ENCODE data around the gene WDFY4. TPM values are rescaled to one million over a fixed set of nuclear protein-coding genes. Genes with fewer than 3 reads are reported as not detected.

The WDFY4 gene
- polyA plus RNA-seq, 2 of the 4 experiments (the other 2 are of a cell fraction), result not detected

DNA sequence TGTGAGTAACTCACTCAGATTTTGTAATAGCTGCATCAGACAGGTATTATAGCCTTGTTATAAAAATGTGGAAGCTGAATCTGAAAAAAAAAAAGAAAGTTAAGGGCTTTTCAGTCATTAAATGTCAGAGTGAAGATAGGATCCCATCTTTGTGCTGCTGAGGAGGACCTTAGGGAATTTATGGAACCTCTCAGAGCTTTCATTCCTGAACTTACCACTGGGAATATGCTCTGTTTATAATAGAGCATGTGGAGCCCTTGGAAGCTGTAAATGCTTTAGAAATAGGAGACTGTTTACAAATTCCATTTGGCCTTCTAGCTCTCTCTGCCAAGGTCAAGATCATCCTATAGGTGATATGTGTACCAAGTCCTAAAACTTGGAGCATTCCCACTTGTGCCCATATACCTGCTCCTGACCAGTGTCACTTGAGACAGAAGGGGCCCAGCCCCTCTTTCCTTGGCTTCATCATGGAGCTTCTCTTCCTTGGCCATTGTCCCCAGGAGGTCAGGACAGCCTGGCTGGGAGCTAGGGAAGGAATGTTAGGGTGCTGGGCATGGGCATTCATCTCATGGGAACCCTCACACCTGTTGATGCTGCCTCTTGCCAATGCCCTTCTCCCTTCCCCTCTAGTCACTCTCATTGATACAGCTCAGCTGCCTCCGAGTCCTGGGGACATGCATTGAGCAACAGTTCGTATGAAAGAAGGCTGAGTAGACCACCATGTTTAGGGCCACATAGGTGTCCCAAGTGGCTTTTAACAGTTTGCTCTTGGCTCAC lies 149.7 kb downstream of the WDFY4 start:
- Histone ChIP-seq H3K4me3 (no peak overlapping the region), H3K27ac (no peak overlapping the region), H3K4me2 (no peak overlapping the region), H3K4me1 (no peaks in the 10 kb centered on the region), H3K9me3 (no peaks in the 10 kb centered on the region)
- 0% methylated on average over 2 of the region's 2 CpGs for WGBS (ENCODE audit: missing lambda C conversion rate)
- ChIA-PET POLR2A (no interaction called here), CTCF (no interaction called here)
- DNase-seq (ENCODE audit: low read depth in 1 of 2, low spot score in 1 of 2) (no peak), ATAC-seq (no peak), FAIRE-seq (no peak)
- TF ChIP-seq MAZ (IDR thresholded peaks at IDR 0.05; ENCODE audit: borderline replicate concordance, low read depth, low read length) (no peak), CHD4 (IDR thresholded peaks at IDR 0.05; ENCODE audit: borderline replicate concordance) (no peak), SMC3 (IDR thresholded peaks at IDR 0.05) (no peak)

DNA sequence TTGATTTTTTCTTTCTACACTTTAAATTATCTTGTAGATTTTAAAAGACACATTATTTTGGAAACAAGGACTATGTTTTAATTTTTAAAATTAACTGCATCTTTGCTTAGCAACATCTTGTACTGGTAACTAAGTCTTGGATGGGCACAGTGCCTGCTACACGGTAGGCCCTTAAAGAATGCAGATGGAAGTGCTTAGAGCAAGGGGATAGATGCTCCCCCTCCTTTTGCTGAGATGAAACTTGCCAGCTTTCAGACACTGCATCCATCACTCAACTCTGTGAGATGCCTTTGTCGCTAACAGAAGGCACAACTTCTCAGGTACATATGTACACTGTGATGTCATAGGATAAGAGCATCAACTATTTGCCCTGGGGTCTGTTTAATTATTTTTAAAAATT lies 151.1 kb downstream of the WDFY4 start:
- FAIRE-seq (no peak), DNase-seq (ENCODE audit: low read depth in 1 of 2, low spot score in 1 of 2) (no peak), ATAC-seq (no peak)
- H3K4me2 ChIP-seq, result no peak overlapping the region
- no peaks in the 10 kb centered on the region for H3K4me1 ChIP-seq
- POLR2A ChIA-PET, result no interaction called here
- no peaks in the 10 kb centered on the region for H3K9me3 ChIP-seq
- H3K27ac ChIP-seq, result no peak overlapping the region
- no peak for TF ChIP-seq MAZ (IDR thresholded peaks at IDR 0.05; ENCODE audit: borderline replicate concordance, low read depth, low read length)
- CTCF ChIA-PET, result no interaction called here
- no peak overlapping the region for H3K4me3 ChIP-seq
- WGBS (ENCODE audit: missing lambda C conversion rate), result 4% methylated on average over 2 of the region's 2 CpGs

DNA sequence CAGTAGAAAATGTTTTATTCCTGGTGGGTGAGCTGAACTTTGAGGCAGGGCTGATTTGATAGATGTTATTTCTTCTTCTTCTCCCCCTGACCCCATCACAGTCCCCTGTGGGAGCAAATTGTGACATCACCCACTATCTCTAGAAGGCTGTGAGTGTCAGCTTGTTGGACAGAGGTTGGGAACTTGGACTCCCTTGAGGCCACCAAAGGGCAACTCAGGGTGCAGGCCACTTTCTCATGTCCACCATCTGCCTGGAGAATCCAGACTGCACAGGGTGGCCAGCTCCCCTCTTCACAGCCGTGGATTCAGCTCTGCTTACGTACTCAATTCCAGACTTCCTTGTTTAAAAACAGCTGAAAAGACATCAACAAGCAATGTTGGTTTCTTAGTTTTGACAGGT lies 151.9 kb downstream of the WDFY4 start:
- ATAC-seq (no peak), DNase-seq (ENCODE audit: low read depth in 1 of 2, low spot score in 1 of 2) (no peak), FAIRE-seq (no peak)
- H3K27ac ChIP-seq, result no peak overlapping the region
- H3K4me3 ChIP-seq, result no peak overlapping the region
- TF ChIP-seq BHLHE40 (IDR thresholded peaks at IDR 0.05; ENCODE audit: low read depth, low read length), result no peak
- TF ChIP-seq ZNF302 (CRISPR knock-in tag; IDR thresholded peaks at IDR 0.05), result no peak
- no peak for TF ChIP-seq CBX2 (IDR thresholded peaks at IDR 0.05; ENCODE audit: borderline replicate concordance, low read depth)
- TF ChIP-seq CHD4 (IDR thresholded peaks at IDR 0.05; ENCODE audit: borderline replicate concordance), result no peak
- TF ChIP-seq HOXB13 (CRISPR knock-in tag; IDR thresholded peaks at IDR 0.05; ENCODE audit: low read depth), result no peak
- no peak for TF ChIP-seq EHF (CRISPR knock-in tag; IDR thresholded peaks at IDR 0.05)
- no peak for TF ChIP-seq EP300 (IDR thresholded peaks at IDR 0.05)
- TF ChIP-seq, protein P1, sequence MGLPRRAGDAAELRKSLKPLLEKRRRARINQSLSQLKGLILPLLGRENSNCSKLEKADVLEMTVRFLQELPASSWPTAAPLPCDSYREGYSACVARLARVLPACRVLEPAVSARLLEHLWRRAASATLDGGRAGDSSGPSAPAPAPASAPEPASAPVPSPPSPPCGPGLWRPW (IDR thresholded peaks at IDR 0.05), result no peak
- TF ChIP-seq SMC3 (IDR thresholded peaks at IDR 0.05), result no peak
- ChIA-PET CTCF (no interaction called here), POLR2A (no interaction called here)
- no peak overlapping the region for H3K4me2 ChIP-seq
- 30% methylated on average over 2 of the region's 2 CpGs for WGBS (ENCODE audit: missing lambda C conversion rate)
- H3K9me3 ChIP-seq, result no peaks in the 10 kb centered on the region
- no peaks in the 10 kb centered on the region for H3K4me1 ChIP-seq

DNA sequence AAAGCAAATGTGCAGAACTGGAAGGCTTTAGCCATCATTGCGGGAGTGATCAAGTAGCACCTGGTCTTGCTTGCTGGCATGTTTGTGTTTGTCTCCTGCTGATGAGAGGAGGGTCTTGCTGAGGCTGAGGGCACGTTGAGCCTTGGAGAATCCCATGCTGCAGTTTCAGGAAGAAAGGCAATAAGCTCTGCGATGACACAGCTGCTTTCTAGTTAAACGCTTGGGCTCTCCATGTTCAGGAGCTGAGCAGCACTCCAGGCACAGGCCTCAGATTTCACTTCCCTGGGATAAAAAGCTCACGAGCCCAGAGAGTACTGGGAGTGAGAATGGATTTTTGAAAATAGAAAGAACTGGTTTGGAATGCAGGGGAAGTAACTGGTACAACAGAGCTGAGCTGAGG lies 154.2 kb downstream of the WDFY4 start:
- Histone ChIP-seq H3K4me3 (no peak overlapping the region), H3K9me3 (no peaks in the 10 kb centered on the region), H3K4me2 (no peak overlapping the region), H3K27ac (no peak overlapping the region), H3K4me1 (no peaks in the 10 kb centered on the region)
- ChIA-PET POLR2A (no interaction called here), CTCF (no interaction called here)
- no peak for DNase-seq (ENCODE audit: low read depth in 1 of 2, low spot score in 1 of 2)
- WGBS (ENCODE audit: missing lambda C conversion rate), result 36% methylated on average over 5 of the region's 5 CpGs
- TF ChIP-seq HOXB13 (CRISPR knock-in tag; IDR thresholded peaks at IDR 0.05; ENCODE audit: low read depth), result no peak
- no peak for TF ChIP-seq RNF2 (IDR thresholded peaks at IDR 0.05; ENCODE audit: borderline replicate concordance, low read depth)
- TF ChIP-seq ZNF302 (CRISPR knock-in tag; IDR thresholded peaks at IDR 0.05), result no peak
- no peak for TF ChIP-seq GATA3 (IDR thresholded peaks at IDR 0.05; ENCODE audit: borderline replicate concordance)
- no peak for TF ChIP-seq HOXB5 (CRISPR knock-in tag; IDR thresholded peaks at IDR 0.05)
- TF ChIP-seq EHF (CRISPR knock-in tag; IDR thresholded peaks at IDR 0.05), result no peak
- TF ChIP-seq EP300 (IDR thresholded peaks at IDR 0.05), result no peak
- TF ChIP-seq EHMT2 (IDR thresholded peaks at IDR 0.05; ENCODE audit: low read depth), result no peak
- no peak for ATAC-seq
- no peak for FAIRE-seq

DNA sequence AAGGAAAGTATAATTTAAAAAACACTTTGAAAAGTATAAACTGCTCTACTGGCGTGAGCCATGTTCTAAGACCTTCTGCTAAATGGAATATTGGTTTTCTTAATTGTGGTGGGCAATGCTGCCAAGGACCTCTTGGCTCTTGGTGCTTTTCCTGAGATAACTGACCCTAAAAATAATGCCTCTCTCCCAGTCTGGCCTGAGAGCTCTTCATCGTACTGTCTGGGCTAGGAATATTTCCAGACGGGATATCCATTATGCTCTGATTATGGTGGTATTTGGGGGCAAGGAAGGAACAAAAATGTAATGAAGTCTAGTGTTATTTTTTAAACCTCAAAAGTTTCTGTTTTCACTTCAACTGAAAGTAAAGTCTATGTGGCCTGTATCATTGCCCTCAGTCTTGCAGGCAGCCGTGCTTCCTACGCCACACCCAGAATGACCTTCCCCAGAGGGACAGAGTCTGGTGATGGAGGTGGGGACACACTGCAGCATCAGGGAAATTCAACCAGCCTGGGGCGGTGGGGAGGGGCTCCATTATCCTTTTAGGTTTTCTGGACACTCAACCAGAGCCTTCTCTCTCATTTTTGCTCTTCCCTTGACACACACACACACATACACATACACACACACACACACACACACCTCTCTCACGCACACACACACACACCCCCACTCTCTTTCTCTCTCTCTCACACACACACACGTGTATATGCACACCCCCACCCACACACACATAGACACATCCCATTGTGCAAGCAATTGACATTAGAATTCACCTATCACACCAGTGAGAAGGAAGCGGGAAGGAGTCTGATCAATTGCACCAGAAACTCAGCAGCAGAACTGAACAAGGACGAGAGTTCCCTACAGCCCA lies 155.4 kb downstream of the WDFY4 start:
- ATAC-seq, result no peak
- Histone ChIP-seq H3K4me1 (no peaks in the 10 kb centered on the region), H3K4me2 (no peak overlapping the region), H3K27ac (no peak overlapping the region), H3K4me3 (no peak overlapping the region), H3K9me3 (no peaks in the 10 kb centered on the region)
- 35% methylated on average over 10 of the region's 10 CpGs for WGBS (ENCODE audit: missing lambda C conversion rate)
- CTCF ChIA-PET, result no interaction called here
- DNase-seq (ENCODE audit: low read depth in 1 of 2, low spot score in 1 of 2), result no peak
- FAIRE-seq, result no peak
- POLR2A ChIA-PET, result no interaction called here
- no peak for TF ChIP-seq TP53 (CRISPR knock-in tag; IDR thresholded peaks at IDR 0.05)
- TF ChIP-seq ZFP36 (IDR thresholded peaks at IDR 0.05; ENCODE audit: borderline replicate concordance, partially characterized antibody), result no peak
- no peak for TF ChIP-seq EHMT2 (IDR thresholded peaks at IDR 0.05; ENCODE audit: low read depth)
- no peak for TF ChIP-seq HOXB13 (CRISPR knock-in tag; IDR thresholded peaks at IDR 0.05; ENCODE audit: low read depth)
- TF ChIP-seq, protein P2, sequence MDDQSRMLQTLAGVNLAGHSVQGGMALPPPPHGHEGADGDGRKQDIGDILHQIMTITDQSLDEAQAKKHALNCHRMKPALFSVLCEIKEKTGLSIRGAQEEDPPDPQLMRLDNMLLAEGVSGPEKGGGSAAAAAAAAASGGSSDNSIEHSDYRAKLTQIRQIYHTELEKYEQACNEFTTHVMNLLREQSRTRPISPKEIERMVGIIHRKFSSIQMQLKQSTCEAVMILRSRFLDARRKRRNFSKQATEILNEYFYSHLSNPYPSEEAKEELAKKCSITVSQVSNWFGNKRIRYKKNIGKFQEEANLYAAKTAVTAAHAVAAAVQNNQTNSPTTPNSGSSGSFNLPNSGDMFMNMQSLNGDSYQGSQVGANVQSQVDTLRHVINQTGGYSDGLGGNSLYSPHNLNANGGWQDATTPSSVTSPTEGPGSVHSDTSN (IDR thresholded peaks at IDR 0.05), result no peak
- TF ChIP-seq, protein P3, sequence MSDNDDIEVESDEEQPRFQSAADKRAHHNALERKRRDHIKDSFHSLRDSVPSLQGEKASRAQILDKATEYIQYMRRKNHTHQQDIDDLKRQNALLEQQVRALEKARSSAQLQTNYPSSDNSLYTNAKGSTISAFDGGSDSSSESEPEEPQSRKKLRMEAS (IDR thresholded peaks at IDR 0.05), result no peak
- no peak for TF ChIP-seq MAZ (IDR thresholded peaks at IDR 0.05; ENCODE audit: borderline replicate concordance, low read depth, low read length)
- TF ChIP-seq SREBF2 (IDR thresholded peaks at IDR 0.05), result no peak
- TF ChIP-seq MAFK (IDR thresholded peaks at IDR 0.05; ENCODE audit: partially characterized antibody), result no peak
- TF ChIP-seq RCOR1 (IDR thresholded peaks at IDR 0.05; ENCODE audit: low read depth, low read length), result no peak
- no peak for TF ChIP-seq KDM1A (IDR thresholded peaks at IDR 0.05; ENCODE audit: low read depth)
- TF ChIP-seq, protein P4, sequence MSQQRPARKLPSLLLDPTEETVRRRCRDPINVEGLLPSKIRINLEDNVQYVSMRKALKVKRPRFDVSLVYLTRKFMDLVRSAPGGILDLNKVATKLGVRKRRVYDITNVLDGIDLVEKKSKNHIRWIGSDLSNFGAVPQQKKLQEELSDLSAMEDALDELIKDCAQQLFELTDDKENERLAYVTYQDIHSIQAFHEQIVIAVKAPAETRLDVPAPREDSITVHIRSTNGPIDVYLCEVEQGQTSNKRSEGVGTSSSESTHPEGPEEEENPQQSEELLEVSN (IDR thresholded peaks at IDR 0.05; ENCODE audit: borderline replicate concordance, low read depth), result no peak
- TF ChIP-seq RARB (CRISPR knock-in tag; IDR thresholded peaks at IDR 0.05), result no peak
